Measurements from ENCODE around the gene GRIK1. TPM values are rescaled to one million over a fixed set of nuclear protein-coding genes. Genes with fewer than 3 reads are reported as not detected.

GRIK1 gene
- polyA plus RNA-seq, 1 donor (not counting 4 experiments of a cell fraction or from before 2014, with no cell fraction given) = not detected

GRCh38 chr21:29647353-29647781 lies 292.4 kb downstream of the GRIK1 start:
- Histone ChIP-seq H3K36me3 (ENCODE audit: control insufficient read depth in 2 of 2, extremely low read depth in 1 of 2, insufficient read depth in 2 of 2, low read length in 2 of 2) (no peaks in the 10 kb centered on the region), H3K9me3 (ENCODE audit: control insufficient read depth, low read depth, low read length) (no peaks in the 10 kb centered on the region), H3K79me2 (ENCODE audit: control insufficient read depth, insufficient read depth, low read length) (no peaks in the 10 kb centered on the region), H3K4me1 (ENCODE audit: control insufficient read depth, extremely low read depth, insufficient read depth, low read length) (no peaks in the 10 kb centered on the region), H3K27ac (ENCODE audit: control insufficient read depth, insufficient read depth, low read length) (no peak overlapping the region), H4K20me1 (ENCODE audit: control insufficient read depth, extremely low read depth, insufficient read depth, low read length) (no peaks in the 10 kb centered on the region), H3K4me3 (ENCODE audit: control insufficient read depth in 2 of 3, extremely low read depth in 1 of 3, insufficient read depth in 2 of 3, low read depth in 1 of 3, low read length in 3 of 3) (no peak overlapping the region), H3K9ac (ENCODE audit: control insufficient read depth, extremely low read depth, insufficient read depth, low read length) (no peak overlapping the region), H3K27me3 (ENCODE audit: control insufficient read depth, extremely low read depth, insufficient read depth, low read length) (no peaks in the 10 kb centered on the region), H2AFZ (ENCODE audit: control insufficient read depth, low read length) (no peak overlapping the region), H3K9me1 (ENCODE audit: control insufficient read depth, extremely low read depth, insufficient read depth, low read length) (no peaks in the 10 kb centered on the region), H3K4me2 (ENCODE audit: control insufficient read depth, extremely low read depth, insufficient read depth, low read depth, low read length) (no peak overlapping the region)
- no peak for FAIRE-seq
- dilution Hi-C loops (cut with MboI; ENCODE audit: extremely low pct_ligation_motif_present, low sequenced_read_pairs) = no loop called here
- no peak for TF ChIP-seq CTCF (optimal IDR thresholded peaks at IDR 0.05 in 1 of 3, IDR thresholded peaks at IDR 0.05 in 1 of 3, conservative IDR thresholded peaks at IDR 0.05 in 1 of 3; ENCODE audit: extremely low read depth in 1 of 3, insufficient read depth in 2 of 3, low read length in 3 of 3)
- TF ChIP-seq EZH2 (IDR thresholded peaks at IDR 0.05; ENCODE audit: low read length) = no peak
- DNase-seq (ENCODE audit: low read depth, low spot score) = no peak

- FAIRE-seq (no peak), DNase-seq (ENCODE audit: low read depth, low spot score) (no peak)
- Histone ChIP-seq H3K4me2 (ENCODE audit: control insufficient read depth, extremely low read depth, insufficient read depth, low read depth, low read length) (no peak overlapping the region), H3K9me1 (ENCODE audit: control insufficient read depth, extremely low read depth, insufficient read depth, low read length) (no peaks in the 10 kb centered on the region), H4K20me1 (ENCODE audit: control insufficient read depth, extremely low read depth, insufficient read depth, low read length) (no peaks in the 10 kb centered on the region), H3K4me3 (ENCODE audit: control insufficient read depth in 2 of 3, extremely low read depth in 1 of 3, insufficient read depth in 2 of 3, low read depth in 1 of 3, low read length in 3 of 3) (no peak overlapping the region), H3K27me3 (ENCODE audit: control insufficient read depth, extremely low read depth, insufficient read depth, low read length) (no peaks in the 10 kb centered on the region), H2AFZ (ENCODE audit: control insufficient read depth, low read length) (no peak overlapping the region), H3K79me2 (ENCODE audit: control insufficient read depth, insufficient read depth, low read length) (no peaks in the 10 kb centered on the region), H3K9ac (ENCODE audit: control insufficient read depth, extremely low read depth, insufficient read depth, low read length) (no peak overlapping the region), H3K27ac (ENCODE audit: control insufficient read depth, insufficient read depth, low read length) (no peak overlapping the region), H3K9me3 (ENCODE audit: control insufficient read depth, low read depth, low read length) (no peaks in the 10 kb centered on the region), H3K4me1 (ENCODE audit: control insufficient read depth, extremely low read depth, insufficient read depth, low read length) (no peaks in the 10 kb centered on the region), H3K36me3 (ENCODE audit: control insufficient read depth in 2 of 2, extremely low read depth in 1 of 2, insufficient read depth in 2 of 2, low read length in 2 of 2) (no peaks in the 10 kb centered on the region)
- no peak for TF ChIP-seq CTCF (optimal IDR thresholded peaks at IDR 0.05 in 1 of 3, IDR thresholded peaks at IDR 0.05 in 1 of 3, conservative IDR thresholded peaks at IDR 0.05 in 1 of 3; ENCODE audit: extremely low read depth in 1 of 3, insufficient read depth in 2 of 3, low read length in 3 of 3)
- no peak for TF ChIP-seq EZH2 (IDR thresholded peaks at IDR 0.05; ENCODE audit: low read length)
- dilution Hi-C loops (cut with MboI; ENCODE audit: extremely low pct_ligation_motif_present, low sequenced_read_pairs) = no loop called here
Observed at GRCh38 chr21:29645666-29646553, 293.9 kb downstream of the GRIK1 start.

All from keratinocyte (primary cell).